Forelimb muscle (tissue), 1 donor: ENCODE data around the gene RABEP1. TPM values are rescaled to one million over a fixed set of nuclear protein-coding genes. Genes with fewer than 3 reads are reported as not detected.

Source experiments
- DNase-seq: peaks from one replicate; pipeline ENCODE4 v3.0.0-alpha.2; 2013; ENCODE audit warnings: low read depth
- polyA plus RNA-seq: library from polyadenylated mRNA; unstranded; fragments of 120-200 nt; gene quantifications from one replicate; pipeline ENCODE4 v1.2.1, GENCODE V29; 2013; ENCODE audit not compliant: insufficient read length

Gene RABEP1
- polyA plus RNA-seq, 1 donor: 56.7 TPM

- DNase-seq: no peak
Measured at GRCh38 chr17:5269241-5269960, 12.7 kb upstream of the RABEP1 start.

DNA sequence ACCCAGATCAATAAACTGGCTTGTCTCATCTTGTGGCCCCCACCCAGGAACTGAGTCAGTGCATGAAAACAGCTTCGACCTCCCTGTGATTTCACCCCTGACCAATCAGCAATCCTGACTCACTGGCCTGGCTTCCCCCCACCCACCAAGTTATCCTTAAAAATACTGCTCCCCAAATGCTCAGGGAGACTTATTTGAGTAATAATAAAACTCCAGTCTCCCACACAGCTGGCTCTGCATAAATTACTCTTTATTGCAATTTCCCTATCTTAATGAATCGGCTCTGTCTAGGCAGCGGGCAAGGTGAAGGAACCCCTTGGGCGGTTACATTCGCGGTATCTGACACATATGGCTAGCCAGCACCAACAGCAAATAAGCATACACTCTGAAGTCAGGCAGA lies 9.8 kb upstream of the RABEP1 start:
- DNase-seq: no peak

DNA sequence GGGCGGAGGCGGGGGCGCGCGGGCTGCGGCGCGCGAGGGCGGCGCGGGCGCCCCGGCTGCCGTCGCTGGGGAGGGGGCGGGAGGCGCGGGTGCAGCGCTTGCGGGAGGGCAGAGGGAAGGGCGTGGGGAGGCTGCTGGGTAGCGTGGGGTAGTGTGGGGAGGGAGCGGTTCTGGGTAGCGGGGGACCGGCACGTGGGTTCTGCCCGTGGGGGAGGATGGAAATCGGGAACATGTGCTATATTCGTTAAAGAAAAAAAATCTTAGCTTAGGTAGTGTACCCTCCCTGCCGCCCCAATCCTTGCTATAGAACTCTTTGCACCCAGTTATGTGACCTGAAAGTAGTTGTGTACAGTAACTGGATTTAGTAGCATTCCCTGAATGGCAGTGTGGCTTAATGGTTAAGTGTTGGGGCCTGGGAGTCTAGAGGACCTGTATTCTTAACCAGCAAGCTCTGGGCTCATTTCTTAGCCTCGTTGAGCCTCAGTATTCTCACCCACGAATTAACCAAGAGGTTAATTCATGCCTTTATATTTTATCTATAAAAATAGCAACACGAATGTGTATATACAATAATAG lies 646 bp downstream of the RABEP1 start:
- DNase-seq: no peak

GRCh38 chr17:5283571-5284315 lies 1.7 kb downstream of the RABEP1 start:
- DNase-seq: no peak

DNA sequence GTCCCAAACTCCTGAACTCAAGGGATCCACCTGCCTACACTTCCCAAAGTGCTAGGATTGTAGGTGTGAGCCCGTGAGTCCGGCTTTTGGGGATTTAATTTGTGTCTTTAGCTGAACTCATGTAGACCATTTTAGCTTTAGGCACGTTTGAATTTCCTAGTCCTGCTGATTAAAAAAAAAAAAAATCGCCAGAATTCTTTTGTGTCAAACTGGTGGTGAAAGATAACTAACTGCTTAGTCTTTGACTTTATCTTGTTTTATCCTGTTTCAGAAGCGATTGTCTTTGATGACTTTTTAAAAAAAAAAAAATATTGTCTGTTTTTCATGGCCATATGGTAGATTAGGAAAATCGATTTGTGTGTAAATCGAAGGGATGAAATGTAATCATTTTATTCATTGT lies 2.6 kb downstream of the RABEP1 start:
- no peak for DNase-seq

DNA sequence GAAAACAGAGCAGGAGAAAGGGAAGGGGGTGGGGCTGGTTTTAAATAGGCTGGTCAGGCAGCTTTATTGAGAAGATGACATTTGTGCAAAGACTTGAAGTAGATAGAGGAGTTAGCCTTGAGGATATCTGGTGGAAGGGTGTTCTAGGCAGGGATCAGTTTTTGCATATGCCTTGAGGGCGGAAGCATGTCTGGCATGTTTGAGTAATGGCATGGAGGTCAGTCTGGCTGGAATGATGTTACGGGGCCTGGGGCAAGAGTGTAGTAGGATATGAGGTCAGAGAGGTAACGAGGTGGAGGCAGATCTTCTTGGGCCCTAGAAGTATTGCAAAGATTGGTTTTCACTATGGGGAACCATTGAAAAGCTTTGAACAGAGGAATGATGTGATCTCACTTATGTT lies 4.8 kb downstream of the RABEP1 start:
- no peak for DNase-seq

DNA sequence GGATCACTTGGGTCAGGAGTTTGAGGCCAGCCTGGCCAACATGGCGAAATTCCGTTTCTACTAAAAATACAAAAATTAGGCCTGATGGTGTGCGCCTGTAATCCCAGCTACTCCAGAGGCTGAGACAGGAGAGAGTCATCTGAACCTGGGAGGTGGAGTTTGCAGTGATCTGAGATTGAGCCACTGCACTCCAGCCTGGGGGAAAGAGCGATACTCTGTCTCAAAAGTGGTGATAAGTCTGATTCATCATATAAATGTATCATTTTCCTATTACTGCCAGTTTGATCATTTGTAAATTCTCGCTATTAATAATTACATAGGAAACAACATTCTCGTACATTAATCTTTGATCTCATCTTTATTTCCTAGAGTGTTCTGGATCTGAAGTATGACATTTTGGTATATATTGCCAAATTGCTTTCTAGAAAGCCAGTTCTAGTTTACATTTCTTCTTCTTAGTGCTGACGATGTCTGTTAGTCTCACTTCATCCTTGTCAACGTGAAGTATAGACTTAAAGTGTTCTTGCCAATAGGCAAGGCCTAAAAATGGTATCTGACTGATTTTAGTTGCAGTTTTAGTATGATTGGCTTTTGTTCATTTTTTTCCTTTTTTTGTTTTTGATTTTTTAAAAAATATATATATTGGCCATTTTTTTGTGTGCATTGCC lies 9.7 kb downstream of the RABEP1 start:
- no peak for DNase-seq

DNA sequence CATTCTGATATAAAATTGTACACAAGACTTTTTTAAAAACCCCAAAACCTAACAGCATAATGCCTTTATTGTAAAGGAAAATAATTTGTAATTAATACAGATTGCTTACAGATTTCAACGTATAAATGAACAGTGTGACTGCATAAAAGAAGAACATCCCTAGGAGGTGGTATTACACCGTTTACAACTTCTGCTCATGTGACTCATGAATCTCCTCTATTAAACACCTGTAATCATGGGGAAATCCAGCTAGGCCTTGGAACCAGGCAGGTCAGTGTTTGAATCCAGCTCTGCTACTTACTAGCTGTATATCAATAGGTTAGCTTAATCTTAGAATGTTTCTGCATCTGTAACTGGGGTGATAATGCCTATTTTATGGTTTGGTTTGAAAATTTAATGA lies 15.2 kb downstream of the RABEP1 start:
- DNase-seq: no peak

- DNase-seq: no peak
Measured at GRCh38 chr17:5299383-5299782, 17.3 kb downstream of the RABEP1 start.

GRCh38 chr17:5304636-5305035 lies 22.6 kb downstream of the RABEP1 start:
- DNase-seq: no peak

DNA sequence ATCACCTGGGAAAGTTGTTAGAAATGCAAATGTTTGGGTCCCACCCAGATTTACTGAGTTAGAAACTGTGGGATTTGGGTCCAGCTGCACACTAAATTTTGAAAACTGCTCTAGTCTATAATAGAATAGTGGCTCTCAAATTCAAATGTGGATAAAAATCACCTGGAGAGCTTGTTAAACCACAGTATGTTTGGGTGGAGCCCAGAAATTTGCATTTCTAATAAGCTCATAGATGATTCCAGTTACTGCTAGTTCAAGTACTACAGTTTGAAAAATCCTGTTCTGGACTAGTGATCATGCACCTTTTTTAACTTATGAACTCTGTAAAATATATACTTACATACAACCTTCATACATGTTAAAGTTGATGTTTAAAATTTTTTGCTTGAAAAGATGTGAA lies 27.8 kb downstream of the RABEP1 start:
- no peak for DNase-seq

- no peak for DNase-seq
Measured at GRCh38 chr17:5325851-5326250, 43.8 kb downstream of the RABEP1 start.

- DNase-seq: no peak
Measured at GRCh38 chr17:5329784-5330557, 47.9 kb downstream of the RABEP1 start.

- DNase-seq: no peak
Measured at GRCh38 chr17:5330981-5331380, 48.9 kb downstream of the RABEP1 start.

GRCh38 chr17:5331506-5331905 lies 49.4 kb downstream of the RABEP1 start:
- no peak for DNase-seq

DNA sequence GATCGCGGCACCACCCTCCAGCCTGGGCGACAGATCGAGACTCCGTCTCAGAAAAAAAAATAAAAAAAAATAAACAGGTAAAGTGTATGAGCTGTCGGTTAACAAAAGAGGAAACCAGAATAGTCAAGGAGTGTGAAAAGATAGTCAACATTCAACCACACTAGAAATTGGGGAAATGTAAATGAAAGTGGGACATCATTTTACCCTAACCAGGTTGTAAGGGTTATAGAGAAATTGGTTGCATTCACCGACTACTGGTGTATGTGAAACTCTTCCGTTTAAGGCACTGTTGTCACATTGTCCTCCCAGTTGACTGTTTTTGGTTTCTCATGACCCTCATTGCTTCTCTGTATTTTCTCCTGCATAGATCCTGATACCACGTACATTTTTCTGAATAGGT lies 62.8 kb downstream of the RABEP1 start:
- no peak for DNase-seq

GRCh38 chr17:5352681-5353289 lies 70.7 kb downstream of the RABEP1 start:
- DNase-seq: no peak

DNA sequence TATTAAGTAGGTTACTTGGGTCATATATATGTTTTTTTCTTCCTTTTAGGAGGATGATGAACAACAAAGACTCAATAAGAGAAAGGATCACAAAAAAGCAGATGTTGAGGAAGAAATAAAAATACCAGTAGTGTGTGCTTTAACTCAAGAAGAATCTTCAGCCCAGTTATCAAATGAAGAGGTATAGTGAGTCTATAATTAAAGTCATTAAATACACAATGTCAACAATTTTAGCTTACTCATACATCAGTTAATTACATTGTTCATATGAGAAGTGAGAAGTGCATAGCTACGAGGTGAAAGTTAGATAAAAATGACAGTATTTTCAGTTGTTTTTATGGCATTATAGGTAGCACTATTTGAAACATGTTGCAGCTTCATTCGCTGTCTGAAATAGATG lies 72.2 kb downstream of the RABEP1 start:
- DNase-seq: no peak

DNA sequence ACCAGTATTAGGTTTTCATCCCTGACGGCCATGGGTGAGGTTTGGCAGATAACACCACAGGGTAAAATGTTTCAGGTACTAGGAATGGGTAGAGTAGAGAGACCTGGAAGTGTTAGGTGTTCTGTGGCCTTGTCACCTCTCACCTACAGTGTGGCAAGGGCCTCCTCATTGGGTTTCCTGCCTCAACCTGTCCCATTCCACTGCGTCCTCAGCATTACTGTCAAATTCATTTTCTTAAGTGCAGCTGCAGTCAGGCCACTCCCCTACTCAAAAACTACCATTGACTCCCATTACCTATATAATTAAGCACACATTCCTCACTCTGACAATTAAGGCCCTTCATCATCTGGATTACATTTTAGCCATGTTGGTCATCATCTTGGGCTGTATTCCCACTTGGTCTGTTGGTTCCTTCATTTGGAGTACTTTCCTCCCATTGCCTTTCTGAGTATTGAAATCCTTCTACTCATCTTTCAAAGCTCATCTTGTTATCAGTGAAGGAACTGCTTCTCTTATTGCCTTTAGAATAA lies 72.9 kb downstream of the RABEP1 start:
- DNase-seq: no peak

DNA sequence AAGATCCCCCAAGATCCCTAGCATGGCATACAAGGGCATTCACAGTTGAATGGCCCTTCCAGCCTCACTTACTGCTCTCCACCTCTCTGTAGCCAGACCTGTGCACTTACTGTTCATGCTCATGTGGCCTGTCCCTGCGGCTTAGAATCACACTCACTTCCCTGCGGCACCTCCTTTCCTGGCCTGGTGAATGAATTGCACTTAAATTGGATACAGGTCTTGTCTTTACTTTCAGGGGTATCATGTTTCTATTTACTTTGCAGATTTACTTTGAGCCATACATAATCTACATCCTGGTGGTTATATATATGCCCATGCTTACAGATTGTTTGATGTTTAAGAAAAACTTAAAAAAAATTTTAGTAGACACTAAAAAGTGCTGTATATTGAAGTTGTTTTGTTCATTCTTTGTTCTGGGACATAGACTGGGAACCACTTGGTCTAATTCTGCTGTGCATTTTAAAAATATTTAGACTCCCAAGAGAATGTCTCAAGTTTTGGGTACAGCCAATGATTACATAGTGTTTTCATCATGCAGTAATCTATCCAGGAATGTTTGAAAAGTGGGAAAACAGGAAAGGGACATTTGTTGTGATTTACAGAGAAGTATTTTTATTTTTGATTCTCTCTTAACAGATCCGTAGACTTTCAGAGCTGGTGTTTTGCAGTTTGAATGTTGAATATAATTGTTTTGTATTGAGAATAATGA lies 73.5 kb downstream of the RABEP1 start:
- DNase-seq: peak; percentile 16
